Tibial artery (tissue), 4 donors: ENCODE measurements around the gene NUBP1.

Experiments
- DNase-seq, 2 donors: peaks; one replicate each; pipeline ENCODE4 v3.0.0-alpha.2; 2019
- H3K27ac ChIP-seq, 2 donors: fragments of 200-600 bp; sonication (generic) in 1 of 2; 1 replicate in 1 of 2; 2 replicates in 1 of 2; pipeline ENCODE4 v1.5.1; 2018 to 2019; ENCODE audit warnings: mild to moderate bottlenecking in 1 of 2
- H3K27me3 ChIP-seq, 2 donors: fragments of 200-600 bp; sonication (generic) in 1 of 2; one replicate each; pipeline versions ENCODE4 v1.5.1 to v1.6.0; 2016 to 2019
- H3K36me3 ChIP-seq, 3 donors: fragments of 200-600 bp; sonication (generic) in 2 of 3; one replicate each; pipeline ENCODE4 v1.5.1; 2016 to 2019; ENCODE audit warnings: mild to moderate bottlenecking in 2 of 3
- H3K4me1 ChIP-seq, 4 donors: fragments of 200-600 bp; sonication (generic) in 2 of 4; 1 replicate in 3 of 4; 2 replicates in 1 of 4; pipeline ENCODE4 v1.5.1; 2016 to 2019
- H3K4me3 ChIP-seq, 2 donors: fragments of 200-600 bp; sonication (generic) in 1 of 2; 1 replicate in 1 of 2; 2 replicates in 1 of 2; pipeline ENCODE4 v1.5.1; 2018 to 2019; ENCODE audit warnings: mild to moderate bottlenecking in 2 of 2
- H3K9me3 ChIP-seq, 3 donors: fragments of 200-600 bp; sonication (generic) in 1 of 3; one replicate each; pipeline ENCODE4 v1.5.1; 2016 to 2019
- CTCF ChIP-seq, 2 experiments: fragments of 200-600 bp in 1 of 2; fragments of 450-650 bp in 1 of 2; IDR thresholded peaks; one replicate each; pipeline ENCODE4 v1.5.1; 2017 to 2019; ENCODE audit warnings: antibody characterized with exemption in 2 of 2, mild to moderate bottlenecking in 1 of 2, moderate library complexity in 1 of 2
- intact Hi-C: fragments of 100-400 bp; cut with DNase I; formaldehyde crosslinking; loops from one replicate; pipeline ENCODE4 v1.15.0; 2023; ENCODE audit warnings: low total_unique reads

NUBP1 gene

GRCh38 chr16:10761373-10761772 is 17.7 kb downstream of the NUBP1 start:
- Histone ChIP-seq H3K4me1 (peaks cover 0 to 13% (median 4%) of the 10 kb centered on the region in 4 donors), H3K4me3 (no peak overlapping the region), H3K36me3 (peaks cover 68 to 97% (median 69%) of the 10 kb centered on the region in 3 donors), H3K27me3 (no peaks in the 10 kb centered on the region), H3K9me3 (no peaks in the 10 kb centered on the region), H3K27ac (no peak overlapping the region)
- intact Hi-C loops = loop anchor here (5.0 kb wide), 1 partner anchor 1936 kb away; no protein-coding TSS in a partner anchor
- no peak for DNase-seq
- TF ChIP-seq CTCF (IDR thresholded peaks at IDR 0.05) = no peak

GRCh38 chr16:10762336-10763016 is 18.8 kb downstream of the NUBP1 start:
- intact Hi-C loops = loop anchor here (5.0 kb wide), 1 partner anchor 1935 kb away; no protein-coding TSS in a partner anchor
- no peak for DNase-seq

GRCh38 chr16:10763456-10763855 is 19.8 kb downstream of the NUBP1 start:
- peaks cover 64 to 100% (median 74%) of the 10 kb centered on the region in 3 donors for H3K36me3 ChIP-seq
- no peaks in the 10 kb centered on the region for H3K4me1 ChIP-seq
- H3K4me3 ChIP-seq = no peak overlapping the region
- no peaks in the 10 kb centered on the region for H3K27me3 ChIP-seq
- H3K27ac ChIP-seq = no peak overlapping the region
- H3K9me3 ChIP-seq = no peaks in the 10 kb centered on the region
- no peak for DNase-seq
- intact Hi-C loops = loop anchor here (5.0 kb wide), 1 partner anchor 1934 kb away; no protein-coding TSS in a partner anchor
- no peak for TF ChIP-seq CTCF (IDR thresholded peaks at IDR 0.05)

More at GRCh38 chr16:10762336-10763016, 18.8 kb downstream of the NUBP1 start:
- peaks cover 0 to 2% (median under 1%) of the 10 kb centered on the region in 4 donors for H3K4me1 ChIP-seq
- peaks cover 69 to 100% (median 74%) of the 10 kb centered on the region in 3 donors for H3K36me3 ChIP-seq
- H3K27ac ChIP-seq = no peak overlapping the region
- no peak overlapping the region for H3K4me3 ChIP-seq
- H3K27me3 ChIP-seq = no peaks in the 10 kb centered on the region
- no peak for TF ChIP-seq CTCF (IDR thresholded peaks at IDR 0.05)
- no peaks in the 10 kb centered on the region for H3K9me3 ChIP-seq

GRCh38 chr16:10765772-10766171 is 22.1 kb downstream of the NUBP1 start:
- TF ChIP-seq CTCF (IDR thresholded peaks at IDR 0.05) = no peak
- no peaks in the 10 kb centered on the region for H3K4me1 ChIP-seq
- DNase-seq = no peak
- intact Hi-C loops = no loop called here
- no peak overlapping the region for H3K4me3 ChIP-seq
- no peak overlapping the region for H3K27ac ChIP-seq
- H3K9me3 ChIP-seq = no peaks in the 10 kb centered on the region
- H3K36me3 ChIP-seq = peaks cover 46 to 94% (median 64%) of the 10 kb centered on the region in 3 donors
- H3K27me3 ChIP-seq = no peaks in the 10 kb centered on the region

- TF ChIP-seq CTCF (IDR thresholded peaks at IDR 0.05) = no peak
- H3K36me3 ChIP-seq = peaks cover 33 to 80% (median 50%) of the 10 kb centered on the region in 3 donors
- H3K9me3 ChIP-seq = no peaks in the 10 kb centered on the region
- H3K27ac ChIP-seq = no peak overlapping the region
- no peaks in the 10 kb centered on the region for H3K4me1 ChIP-seq
- no peak for DNase-seq
- intact Hi-C loops = no loop called here
- no peak overlapping the region for H3K4me3 ChIP-seq
- no peaks in the 10 kb centered on the region for H3K27me3 ChIP-seq
These were observed 23.5 kb downstream of the NUBP1 start for GRCh38 chr16:10767127-10767526.
